Fibroblast of peridontal ligament (primary cell): ENCODE measurements around the gene C1orf159.
"Not testable (repeated sequence)": the region's sequence is repeated elsewhere in the genome, so short reads cannot be mapped to it uniquely, and the experiment has no call there.

Experiments
- DNase-seq: peaks from one replicate; pipeline ENCODE4 v3.0.0-alpha.2; 2010; ENCODE audit errors: extremely low read depth

Gene C1orf159

DNA sequence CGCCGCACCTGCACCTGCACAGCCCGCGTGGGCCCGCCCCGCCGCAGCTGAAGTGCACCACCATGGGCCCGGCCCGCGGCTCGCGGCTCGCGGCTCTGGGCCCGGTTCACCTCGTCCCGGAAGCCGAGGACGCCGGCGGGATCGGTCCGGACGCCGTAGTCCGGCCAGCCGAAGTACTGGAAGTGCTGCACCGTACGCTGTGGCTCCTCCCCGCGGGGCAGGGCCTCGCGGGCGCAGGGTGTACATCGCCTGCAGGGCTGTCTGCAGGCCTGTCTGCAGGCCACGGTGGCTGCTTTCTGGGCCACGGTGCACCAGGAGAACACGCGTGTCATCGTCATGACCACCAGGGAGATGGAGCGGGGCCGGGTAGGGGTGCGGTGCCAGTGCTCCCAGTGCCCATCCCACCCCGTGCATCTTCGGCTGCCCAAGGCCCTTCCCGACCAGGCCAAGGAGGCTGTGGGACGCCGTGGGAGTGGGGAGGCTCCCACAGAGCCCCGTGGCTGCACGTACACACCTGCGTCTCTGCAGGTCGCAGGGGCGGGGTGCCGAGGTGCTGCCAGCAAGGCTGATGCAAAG, 48.5 kb downstream of the C1orf159 start:
- no peak for DNase-seq

DNA sequence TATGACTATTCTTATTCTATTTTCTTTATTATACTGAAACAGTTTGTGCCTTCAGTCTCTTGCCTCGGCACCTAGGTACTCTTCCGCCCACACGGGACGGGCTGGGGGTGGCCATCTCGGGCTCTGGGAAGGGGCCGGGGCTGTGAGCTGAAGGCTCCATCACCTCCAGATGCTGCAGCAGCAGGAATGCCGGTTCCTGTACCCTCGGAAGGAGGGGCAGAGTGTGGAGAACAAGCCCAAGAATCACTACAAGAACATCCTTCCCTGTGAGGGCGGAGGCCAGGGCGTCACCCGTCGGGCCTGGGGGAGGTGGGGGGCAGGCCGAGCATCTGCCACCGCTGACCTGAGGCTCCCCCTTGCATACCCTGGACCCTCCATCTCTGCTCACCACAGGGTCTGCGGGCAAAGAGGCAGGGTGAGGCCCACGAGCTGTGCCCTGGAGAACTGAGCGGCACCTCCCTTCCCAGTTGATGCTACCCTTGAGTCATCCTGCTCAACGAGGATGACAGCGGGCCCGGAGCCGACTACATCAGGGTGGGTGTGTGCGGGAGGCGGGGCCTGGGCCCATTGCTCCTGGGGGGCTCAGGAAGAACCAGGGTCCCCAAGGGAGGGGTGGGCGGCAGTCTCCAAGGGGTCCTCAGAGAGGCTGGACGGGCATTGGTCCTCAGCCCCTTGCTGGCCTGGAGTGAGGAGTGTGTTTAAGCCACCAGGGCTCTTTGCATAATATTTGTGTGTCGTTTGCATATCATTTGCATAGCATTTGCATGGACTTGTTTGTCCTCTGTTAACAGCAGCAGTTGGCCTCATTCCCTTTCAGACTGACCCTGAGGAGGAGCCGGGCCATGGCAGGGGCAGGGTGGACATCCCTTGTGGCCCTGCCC, 49.2 kb downstream of the C1orf159 start:
- DNase-seq: no peak

DNA sequence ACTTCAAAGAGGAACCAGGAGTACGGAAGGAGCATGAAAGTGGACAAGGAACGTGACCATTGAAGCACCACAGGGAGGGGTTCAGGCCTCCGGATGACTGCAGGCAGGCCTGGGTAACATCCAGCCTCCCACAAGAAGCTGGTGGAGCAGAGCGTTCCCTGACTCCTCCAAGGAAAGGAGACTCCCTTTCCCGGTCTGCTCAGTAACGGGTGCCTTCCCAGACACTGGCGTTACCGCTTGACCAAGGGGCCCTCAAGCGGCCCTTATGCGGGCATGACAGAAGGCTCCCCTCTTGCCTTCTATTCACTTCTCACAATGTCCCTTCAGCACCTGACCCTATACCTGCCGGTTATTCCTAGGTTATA, 50.0 kb downstream of the C1orf159 start:
- DNase-seq: not testable (repeated sequence)

DNA sequence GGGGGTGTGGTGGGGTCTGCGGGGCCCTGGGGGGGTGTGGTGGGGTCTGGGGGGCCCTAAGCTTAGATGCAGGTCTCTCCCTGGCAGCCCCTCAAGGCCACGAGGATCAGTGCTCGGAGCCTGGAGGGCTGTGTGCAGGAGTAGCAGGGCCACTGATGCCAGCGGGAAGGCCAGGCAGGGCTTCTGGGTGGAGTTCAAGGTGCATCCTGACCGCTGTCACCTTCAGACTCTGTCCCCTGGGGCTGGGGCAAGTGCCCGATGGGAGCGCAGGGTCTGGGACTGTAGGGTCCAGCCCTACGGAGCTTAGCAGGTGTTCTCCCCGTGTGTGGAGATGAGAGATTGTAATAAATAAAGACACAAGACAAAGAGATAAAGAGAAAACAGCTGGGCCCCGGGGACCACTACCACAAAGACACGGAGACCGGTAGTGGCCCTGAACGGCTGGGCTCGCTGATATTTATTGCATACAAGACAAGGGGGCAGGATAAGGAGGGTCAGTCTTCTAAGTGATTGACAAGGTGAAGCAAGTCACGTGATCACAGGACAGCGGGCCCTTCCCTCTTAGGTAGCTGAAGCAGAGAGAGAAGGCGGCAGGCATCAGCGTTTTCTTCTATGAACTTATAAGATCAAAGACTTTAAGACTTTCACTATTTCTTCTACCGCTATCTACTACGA, 50.5 kb downstream of the C1orf159 start:
- no peak for DNase-seq

DNA sequence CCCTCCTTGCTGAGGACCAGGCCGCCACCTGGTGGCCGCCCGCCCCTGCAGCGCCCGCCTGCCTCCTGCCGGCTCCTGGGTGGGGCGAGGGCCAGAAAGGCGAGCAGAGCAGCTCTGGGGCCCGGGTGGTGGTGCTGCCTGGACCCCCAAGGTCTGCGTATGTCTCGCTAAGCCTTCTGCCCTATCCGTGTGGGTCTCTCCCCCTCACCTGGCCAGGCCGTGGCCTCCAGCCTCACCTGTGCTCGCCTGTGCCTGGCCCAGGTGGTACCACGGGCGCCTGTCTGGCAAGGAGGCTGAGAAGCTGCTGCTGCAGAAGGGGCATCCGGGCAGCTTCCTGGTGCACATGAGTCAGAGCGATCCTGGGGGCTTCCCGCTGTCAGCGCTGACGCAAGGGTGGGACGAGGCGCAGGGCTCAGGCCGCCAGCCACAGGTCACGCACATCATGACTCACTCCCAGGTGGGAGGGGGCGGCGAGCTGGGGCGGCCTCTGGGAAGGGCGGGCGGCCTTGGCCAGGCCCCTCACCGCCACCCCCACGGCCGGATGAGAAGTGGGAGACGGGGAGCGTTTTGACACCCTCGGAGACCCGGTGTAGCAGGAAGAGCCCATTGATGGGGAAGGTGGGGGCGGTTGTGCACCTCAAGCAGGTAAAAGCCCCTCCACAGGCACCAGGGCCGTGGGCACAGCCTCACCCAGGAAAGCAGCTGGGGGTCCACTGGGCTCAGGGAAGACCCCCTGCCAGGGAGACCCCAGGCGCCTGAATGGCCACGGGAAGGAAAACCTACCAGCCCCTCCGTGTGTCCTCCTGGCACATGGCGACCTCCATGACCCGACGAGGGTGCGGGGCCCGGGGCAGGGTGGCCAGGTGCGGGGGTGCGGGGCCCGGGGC, 51.7 kb downstream of the C1orf159 start:
- peak; percentile 46 for DNase-seq

DNA sequence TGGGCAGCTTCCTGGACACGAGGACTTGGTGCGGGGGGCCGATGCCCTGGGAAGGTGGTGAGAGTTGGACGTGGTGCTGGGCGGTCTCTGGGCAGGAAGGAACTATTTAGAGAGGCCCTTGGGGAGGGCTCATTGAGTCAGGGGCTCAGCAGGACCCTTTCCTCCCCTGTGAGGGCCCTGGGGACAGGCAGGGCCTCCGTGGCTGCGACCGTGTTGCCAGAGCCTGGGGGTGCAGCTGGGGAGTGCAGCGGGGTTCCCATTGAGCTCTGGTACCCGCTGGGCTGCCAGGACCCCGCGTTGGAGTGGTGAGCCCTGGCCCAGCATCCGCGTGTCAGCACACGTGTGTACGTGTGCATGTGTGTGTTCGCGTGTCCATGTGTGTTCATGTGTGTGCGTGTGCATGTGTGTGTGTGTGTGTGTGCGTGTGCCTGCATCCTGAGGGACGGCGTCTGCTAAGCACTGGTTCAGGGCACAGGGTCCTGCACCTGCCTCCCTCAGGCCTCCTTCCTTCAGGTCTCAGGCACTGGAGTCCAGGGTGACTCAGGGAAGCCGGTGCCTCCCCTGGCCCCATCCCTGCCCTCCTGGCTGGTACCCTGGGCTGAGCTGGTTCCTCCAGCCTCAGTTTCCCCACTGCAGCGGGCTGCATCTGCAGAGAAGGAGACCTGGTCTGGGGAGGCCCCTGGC, 52.5 kb downstream of the C1orf159 start:
- no peak for DNase-seq

DNA sequence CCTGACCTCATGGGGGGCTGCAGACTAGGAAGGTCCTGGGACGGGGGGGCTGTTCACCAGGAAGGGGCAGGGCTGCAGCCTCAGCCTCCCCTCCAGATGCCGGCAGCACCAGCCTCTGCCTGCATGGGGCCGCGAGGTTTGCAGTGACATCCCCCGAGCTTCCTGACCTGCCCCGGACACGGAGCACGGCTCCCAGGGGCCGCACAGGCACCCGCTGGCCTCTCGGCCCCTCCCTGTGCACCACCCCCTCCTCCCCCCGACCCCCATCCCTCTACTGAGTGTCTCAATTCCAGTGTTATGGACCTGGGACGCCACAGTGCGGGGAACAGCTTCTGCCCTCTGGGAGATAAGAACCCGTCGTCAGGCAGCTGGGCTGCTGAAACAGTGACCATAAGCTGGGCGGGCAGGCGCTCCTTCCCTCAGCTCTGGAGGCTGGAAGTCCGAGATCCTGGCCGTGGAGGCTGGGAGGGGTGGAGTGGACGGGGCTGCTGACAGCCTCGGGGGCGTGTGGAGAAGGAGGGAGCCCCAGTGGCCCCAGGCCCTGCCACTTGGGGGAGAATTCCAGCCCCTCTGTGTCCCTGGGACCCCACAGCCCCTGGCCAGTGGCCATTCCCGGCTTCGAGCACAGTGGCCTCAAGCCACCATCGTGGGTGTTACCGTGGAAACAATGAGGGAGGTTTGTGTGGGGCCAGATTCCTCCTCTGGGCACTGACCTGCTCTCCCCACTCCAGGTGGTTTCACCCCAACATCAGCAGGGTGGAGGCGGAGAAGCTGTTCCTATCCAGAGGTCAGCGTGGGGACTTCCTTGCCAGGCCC, 53.3 kb downstream of the C1orf159 start:
- DNase-seq: no peak

DNA sequence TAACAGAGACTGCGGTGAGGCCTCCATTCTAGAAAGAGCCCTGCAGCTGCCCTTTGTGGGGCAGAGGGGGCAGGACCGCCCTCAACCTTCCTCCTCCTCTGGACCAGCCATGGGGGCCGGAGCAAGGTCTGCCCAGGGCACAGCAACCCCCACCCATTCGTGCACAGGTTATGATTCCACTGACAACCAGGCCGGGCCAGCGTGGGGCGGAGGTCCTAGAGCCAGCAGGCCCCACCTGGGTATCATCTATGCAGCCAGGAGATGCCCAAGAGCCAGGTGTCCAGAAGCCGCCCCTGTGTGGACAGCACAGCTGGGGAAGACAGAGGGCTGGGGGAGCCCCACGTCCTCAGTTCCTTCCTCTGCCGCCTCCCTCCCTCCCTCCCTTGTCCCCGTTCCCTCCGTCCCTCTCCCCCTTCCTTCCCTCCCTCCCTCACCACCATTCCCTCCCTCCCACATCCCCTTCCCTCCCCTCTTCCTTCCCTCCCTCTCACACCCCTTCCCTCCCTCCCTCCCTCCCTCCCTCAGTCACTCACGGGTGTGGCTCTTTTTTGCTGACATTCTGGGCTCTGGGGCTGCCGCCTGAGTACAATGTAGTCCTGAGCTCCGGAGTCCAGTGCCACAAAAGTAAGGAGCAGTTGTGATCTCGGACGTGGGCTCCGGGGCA, 54.1 kb downstream of the C1orf159 start:
- DNase-seq: no peak

DNA sequence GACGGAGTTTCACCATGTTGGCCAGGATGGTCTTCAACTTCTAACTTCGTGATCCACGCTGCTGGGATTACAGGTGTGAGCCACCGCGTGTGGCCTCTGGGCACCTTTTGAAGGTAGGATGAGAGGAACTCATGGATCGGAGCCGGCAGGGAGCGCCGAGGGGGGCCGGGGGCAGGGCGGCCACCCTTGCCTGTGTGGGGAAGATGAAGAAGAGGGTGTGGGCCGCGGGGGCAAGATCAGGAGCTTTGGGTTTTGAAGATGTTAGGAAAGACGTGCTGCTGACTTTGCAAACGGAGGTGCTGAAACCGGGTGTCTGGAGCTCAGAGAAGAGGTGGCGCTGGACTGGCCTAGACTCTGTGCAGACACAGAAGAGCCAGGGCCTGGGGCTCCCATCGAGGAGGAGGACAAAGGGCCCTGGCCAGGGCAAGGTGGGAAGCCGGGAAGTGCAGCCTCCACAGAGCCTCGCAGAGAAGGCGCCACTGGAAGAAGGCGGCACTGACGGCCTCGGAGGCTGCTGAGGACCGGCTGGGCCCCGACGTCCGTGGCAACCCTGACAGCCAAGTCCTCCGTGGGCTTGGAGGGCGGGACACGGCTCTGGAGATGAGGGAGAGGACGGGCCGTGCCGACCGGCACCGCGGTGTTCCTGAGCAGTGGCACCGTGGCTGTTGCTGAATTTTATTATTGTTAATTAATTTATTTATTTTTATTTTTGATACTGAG, 55.4 kb downstream of the C1orf159 start:
- DNase-seq: no peak

DNA sequence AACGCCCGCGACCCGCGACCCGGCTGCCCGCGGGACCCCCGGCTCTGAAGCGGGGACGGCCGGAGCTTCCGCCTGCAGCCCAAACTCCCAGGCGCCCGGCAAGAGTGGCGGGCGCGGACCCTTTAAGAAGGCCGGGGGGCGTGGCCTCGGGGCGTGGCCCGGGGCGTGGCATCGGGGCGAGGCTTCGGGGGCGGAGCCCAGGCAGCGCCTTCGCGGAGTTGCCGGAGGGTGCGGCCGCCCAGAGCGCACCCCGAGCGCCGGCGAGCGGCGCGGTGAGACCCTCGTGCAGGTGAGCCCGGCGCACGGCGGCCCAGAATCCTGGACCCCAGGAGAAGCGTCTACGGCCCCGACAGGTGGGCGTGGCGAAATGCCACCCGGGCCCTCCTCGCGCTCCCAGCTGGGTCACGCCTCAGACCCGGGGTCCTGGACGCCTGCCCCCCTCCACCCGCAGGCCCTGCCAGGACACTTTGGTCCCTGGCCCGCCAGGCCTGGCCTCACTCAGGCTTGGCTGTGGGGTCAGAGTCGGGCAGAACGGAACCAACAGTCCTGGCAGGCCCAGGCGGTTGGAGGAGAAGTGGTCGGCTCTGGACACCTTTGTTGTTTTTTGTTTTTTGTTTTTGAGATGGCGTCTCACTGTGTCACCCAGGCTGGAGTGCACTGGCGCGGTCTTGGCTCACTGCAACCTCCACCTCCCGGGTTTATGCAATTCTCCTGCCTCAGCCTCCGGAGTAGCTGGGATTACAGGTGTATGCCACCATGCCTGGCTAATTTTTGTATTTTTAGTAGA, 56.2 kb downstream of the C1orf159 start:
- peak; percentile 25 for DNase-seq

DNA sequence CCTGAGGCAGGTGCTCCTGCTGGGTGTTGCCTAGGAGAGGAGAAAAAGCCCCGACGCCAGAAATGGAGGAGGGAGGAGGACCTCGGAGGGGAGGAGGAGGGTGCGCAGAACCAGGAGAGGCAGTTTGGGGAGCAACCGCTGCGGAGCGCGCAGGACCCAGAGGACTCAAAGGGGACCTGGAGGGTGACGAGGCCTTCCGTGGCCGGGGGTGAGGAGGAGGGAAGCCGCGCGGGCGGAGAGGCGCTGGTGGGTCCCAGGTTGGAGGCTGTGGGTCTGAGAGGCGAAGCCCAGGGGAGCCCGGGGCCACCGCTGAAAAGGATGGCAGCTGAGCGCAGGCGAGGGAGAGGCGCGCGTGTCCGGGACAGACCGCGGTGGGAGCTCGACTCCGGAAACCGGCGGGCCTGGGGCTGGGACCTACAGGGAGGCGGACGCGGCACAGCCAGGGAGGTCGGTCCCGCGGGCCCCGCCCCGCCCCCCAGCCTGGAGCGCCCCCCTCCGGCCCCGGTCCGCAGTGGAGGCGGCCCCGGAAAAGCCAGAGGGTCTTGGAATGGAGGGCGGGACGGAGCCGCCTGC, 56.9 kb downstream of the C1orf159 start:
- no peak for DNase-seq

DNA sequence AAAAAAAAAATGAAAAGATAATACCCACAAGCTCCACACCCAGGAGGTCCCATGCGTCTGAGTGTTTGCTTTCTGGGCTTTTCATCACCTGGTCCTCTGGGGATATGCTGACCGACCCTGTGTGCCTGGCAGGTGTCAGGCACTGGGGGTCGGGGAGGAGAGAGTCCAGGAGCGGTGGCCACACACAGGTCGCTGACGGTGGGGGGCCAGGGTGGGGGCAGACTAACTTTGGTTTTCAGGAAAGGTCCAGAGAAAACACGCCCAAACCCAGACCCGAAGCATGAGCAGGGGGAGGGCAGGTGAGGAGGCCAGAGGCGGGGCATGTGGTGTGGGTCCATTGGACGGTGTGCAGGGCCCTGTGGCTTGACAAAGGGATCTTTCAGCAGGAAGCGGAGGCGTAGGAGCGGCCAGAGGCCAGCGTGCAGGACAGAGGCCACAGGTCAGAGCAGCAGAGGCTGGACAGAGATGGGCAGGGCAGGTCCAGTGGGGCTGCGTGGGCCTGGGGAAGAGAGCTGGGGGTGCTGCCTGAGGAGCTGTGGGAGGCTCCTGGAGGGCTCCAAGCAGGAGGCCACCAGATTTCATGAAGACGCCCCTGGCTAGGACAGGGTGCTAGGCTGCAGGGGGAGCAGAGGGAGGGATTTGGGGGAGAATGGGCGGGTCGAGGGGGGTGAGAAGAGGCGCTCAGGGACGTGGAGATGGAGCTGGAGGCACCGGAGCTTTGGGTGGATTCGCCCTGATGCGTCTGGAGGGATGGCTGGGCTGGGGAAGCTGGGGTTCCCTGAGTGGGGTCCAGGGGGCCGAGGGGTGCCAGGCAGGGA, 57.6 kb downstream of the C1orf159 start:
- DNase-seq: no peak

DNA sequence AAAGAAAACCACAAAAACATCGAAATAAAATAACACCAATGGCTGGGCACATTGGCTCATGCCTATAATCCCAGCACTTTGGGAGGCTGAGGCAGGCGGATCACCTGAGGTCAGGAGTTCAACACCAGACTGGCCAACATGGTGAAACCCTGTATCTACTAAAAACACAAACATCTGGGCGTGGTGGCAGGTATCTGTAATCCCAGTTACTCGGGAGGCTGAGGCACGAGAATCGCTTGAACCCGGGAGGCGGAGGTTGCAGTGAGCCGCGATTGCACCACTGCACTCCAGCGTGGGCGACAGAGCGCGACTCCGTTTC, 58.2 kb downstream of the C1orf159 start:
- not testable (repeated sequence) for DNase-seq

DNA sequence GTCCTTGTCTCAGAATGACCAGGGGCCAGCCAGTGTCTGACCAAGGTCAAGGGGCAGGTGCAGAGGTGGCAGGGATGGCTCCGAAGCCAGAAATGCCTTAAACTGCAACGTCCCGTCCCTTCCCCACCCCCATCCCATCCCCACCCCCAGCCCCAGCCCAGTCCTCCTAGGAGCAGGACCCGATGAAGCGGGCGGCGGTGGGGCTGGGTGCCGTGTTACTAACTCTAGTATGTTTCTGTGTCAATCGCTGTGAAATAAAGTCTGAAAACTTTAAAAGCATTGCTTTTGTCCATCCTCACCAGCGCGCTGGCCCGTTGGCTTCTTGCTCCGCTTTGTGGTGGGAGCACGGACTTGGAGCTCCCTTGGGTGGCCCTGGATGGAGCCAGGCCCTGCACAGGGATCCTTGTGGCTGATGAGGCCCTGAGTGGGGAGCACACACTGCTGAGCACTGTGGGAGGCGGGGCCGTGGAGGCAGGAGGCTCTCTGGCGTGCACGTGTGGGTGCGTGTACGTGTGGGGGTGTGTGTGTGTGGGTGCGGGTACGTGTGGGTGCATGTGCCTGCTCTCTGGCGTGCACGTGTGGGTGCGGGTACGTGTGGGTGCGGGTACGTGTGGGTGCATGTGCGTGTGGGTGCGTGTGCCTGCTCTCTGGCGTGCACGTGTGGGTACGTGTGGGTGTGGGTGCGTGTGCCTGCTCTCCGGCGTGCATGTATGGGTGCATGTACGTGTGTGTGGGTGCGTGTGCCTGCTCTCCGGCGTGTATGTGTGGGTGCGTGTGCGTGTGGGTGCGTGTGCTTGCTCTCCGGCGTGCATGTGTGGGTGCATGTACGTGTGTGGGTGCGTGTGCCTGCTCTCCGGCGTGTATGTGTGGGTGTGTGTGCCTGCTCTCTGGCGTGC, 59.8 kb downstream of the C1orf159 start:
- no peak for DNase-seq

DNA sequence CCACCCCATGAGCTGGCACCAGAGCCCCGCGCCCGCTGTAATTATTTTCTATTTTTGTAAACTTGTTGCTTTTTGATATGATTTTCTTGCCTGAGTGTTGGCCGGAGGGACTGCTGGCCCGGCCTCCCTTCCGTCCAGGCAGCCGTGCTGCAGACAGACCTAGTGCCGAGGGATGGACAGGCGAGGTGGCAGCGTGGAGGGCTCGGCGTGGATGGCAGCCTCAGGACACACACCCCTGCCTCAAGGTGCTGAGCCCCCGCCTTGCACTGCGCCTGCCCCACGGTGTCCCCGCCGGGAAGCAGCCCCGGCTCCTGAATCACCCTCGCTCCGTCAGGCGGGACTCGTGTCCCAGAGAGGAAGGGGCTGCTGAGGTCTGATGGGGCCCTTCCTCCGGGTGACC, 60.9 kb downstream of the C1orf159 start:
- DNase-seq: no peak

DNA sequence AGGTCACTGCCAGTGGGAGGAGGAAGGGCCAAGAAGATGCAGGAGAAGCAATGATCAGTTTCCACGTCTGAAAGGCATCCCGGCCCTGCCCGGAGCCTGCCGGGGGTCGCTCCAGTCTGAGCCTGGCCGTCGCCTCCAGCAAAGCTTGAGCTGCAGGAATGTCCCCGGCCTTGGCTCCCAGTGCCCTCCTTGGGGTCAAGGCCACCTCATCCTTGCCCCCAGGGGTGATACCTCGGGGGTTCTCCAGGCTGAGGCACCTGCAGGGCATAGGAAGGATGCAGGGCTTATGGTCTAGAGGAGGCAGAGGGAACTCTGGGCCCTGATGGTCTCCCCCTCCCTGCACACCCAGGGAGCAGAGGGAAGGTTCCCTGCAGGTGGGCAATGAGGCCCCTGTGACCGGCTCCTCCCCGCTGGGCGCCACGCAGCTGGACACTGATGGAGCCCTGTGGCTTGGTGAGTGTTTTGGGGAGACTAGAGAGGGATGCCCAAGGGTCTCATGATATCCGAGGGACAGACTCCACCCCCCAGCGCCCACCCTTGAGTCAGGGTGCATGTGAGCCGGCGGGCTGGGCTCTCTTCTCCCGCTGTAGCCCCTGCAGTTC, 61.7 kb downstream of the C1orf159 start:
- no peak for DNase-seq
